Testis (tissue), 2 donors: ENCODE measurements around the gene C2CD5.

Source experiments
- CTCF ChIP-seq, 3 experiments: fragments of 450-650 bp in 2 of 3; fragments of 200-600 bp in 1 of 3; sonication (generic) in 1 of 3; IDR thresholded peaks; one replicate each; pipeline ENCODE4 v1.5.1; 2016 to 2019; ENCODE audit warnings: antibody characterized with exemption in 3 of 3, mild to moderate bottlenecking in 2 of 3, moderate library complexity in 1 of 3
- POLR2A ChIP-seq: fragments of 450-650 bp; IDR thresholded peaks from one replicate; pipeline ENCODE4 v1.6.1; 2017; ENCODE audit warnings: antibody characterized with exemption, mild to moderate bottlenecking, moderate library complexity

GRCh38 chr12:22477166-22477893 is 67.0 kb downstream of the C2CD5 start:
- TF ChIP-seq CTCF (IDR thresholded peaks at IDR 0.05) = no peak
- TF ChIP-seq POLR2A = no peak
